OCI-LY3 (cell line): ENCODE measurements around the gene OOSP1.

Experiments
- EZH2phosphoT487 ChIP-seq: fragments of 200-600 bp; shearing (Covaris generic); IDR thresholded peaks from 2 replicates; pipeline ENCODE4 v1.6.1; 2018; ENCODE audit warnings: antibody characterized with exemption, mixed run types, low read depth
- TF ChIP-seq, protein P1 (sequence below): fragments of 200-600, 300-600 bp; sonication (generic); IDR thresholded peaks from 2 replicates; pipeline ENCODE4 v1.5.1; 2014; ENCODE audit warnings: antibody characterized with exemption, low read length, low read depth

GRCh38 chr11:59953463-59954218 lies 15.4 kb downstream of the OOSP1 start:
- TF ChIP-seq, protein P1, sequence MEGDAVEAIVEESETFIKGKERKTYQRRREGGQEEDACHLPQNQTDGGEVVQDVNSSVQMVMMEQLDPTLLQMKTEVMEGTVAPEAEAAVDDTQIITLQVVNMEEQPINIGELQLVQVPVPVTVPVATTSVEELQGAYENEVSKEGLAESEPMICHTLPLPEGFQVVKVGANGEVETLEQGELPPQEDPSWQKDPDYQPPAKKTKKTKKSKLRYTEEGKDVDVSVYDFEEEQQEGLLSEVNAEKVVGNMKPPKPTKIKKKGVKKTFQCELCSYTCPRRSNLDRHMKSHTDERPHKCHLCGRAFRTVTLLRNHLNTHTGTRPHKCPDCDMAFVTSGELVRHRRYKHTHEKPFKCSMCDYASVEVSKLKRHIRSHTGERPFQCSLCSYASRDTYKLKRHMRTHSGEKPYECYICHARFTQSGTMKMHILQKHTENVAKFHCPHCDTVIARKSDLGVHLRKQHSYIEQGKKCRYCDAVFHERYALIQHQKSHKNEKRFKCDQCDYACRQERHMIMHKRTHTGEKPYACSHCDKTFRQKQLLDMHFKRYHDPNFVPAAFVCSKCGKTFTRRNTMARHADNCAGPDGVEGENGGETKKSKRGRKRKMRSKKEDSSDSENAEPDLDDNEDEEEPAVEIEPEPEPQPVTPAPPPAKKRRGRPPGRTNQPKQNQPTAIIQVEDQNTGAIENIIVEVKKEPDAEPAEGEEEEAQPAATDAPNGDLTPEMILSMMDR, result no peak
- no peak for TF ChIP-seq EZH2phosphoT487
